Activated naive CD4-positive, alpha-beta T cell treated with anti-CD3 and anti-CD28 coated beads, Interleukin-2, amount 50 U/mL, for 72 hours (primary cell): ENCODE data around the gene KRTAP19-5. TPM values are rescaled to one million over a fixed set of nuclear protein-coding genes. Genes with fewer than 3 reads are reported as not detected.
"Not testable (repeated sequence)": the region's sequence is repeated elsewhere in the genome, so short reads cannot be mapped to it uniquely, and the experiment has no call there.

Source experiments
- ATAC-seq, 2 donors: fragments of 150-1000 bp; cut with Tn5 transposase; 2 replicates each; pipeline ENCODE4 v1.10.0; 2021; ENCODE audit warnings: mild to moderate bottlenecking in 2 of 2, moderate library complexity in 2 of 2
- DNase-seq, 2 donors: peaks; one replicate each; pipeline ENCODE4 v3.0.0; 2021 to 2022; ENCODE audit warnings: low spot score in 2 of 2
- H3K27ac Mint-ChIP-seq, 2 donors: one replicate each; pipeline ENCODE4 v1.8.0; 2022; ENCODE audit warnings: mild to moderate bottlenecking in 2 of 2, mixed read lengths in 2 of 2
- H3K36me3 Mint-ChIP-seq, 2 donors: one replicate each; pipeline ENCODE4 v1.8.0; 2022; ENCODE audit warnings: mixed read lengths in 2 of 2
- H3K9me3 Mint-ChIP-seq, 2 donors: one replicate each; pipeline ENCODE4 v1.8.0; 2022; ENCODE audit warnings: mixed read lengths in 2 of 2
- total RNA-seq, 2 donors: library from RNA; stranded (reverse); gene quantifications; one replicate each; pipeline ENCODE4 v1.2.3, GENCODE V29; 2022

The KRTAP19-5 gene
- total RNA-seq, result not detected

GRCh38 chr21:30502041-30502440 is at the start of gene KRTAP19-5:
Gene KRTAP19-5 (minus strand): TSS chr21:30502141. CDS start chr21:30502090, 51 bp downstream.
- Mint-ChIP-seq H3K27ac (no peak within 1 kb of the TSS), H3K9me3 (no peaks in the 10 kb centered on the region), H3K36me3 (no peaks in the 10 kb centered on the region)
- DNase-seq, result no peak
- no peak for ATAC-seq

DNA sequence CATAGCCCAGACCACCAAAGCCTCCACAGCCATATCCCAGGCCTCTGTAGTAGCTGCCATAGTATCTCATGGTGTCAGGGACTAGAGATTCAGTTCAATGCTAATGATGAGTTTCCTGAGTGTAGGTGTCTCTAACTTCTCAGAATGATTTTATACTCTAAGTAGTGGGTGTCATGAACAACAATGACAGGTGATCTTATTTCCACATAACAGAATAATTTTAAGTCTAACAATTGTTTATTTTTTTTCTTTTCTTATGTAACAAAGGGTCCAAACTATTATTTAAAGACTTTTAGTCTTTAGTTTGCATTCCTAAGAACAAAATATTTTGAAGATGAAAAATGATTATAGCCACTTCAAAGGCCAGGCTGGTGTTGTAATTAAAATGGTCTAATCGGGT is 39.8 kb upstream of the KRTAP19-5 start, which contains the start of gene KRTAP19-6:
KRTAP19-6 (minus strand) TSS at position 101 of the 400 bp plus-strand sequence; CDS start at position 70, 31 bp downstream.
- Mint-ChIP-seq H3K27ac (no peak within 1 kb of the TSS), H3K9me3 (peaks cover 4 to 15% of the 10 kb centered on the region in 2 donors), H3K36me3 (no peaks in the 10 kb centered on the region)
- ATAC-seq (no peak), DNase-seq (no peak)

- Mint-ChIP-seq H3K9me3 (peaks cover 3 to 5% of the 10 kb centered on the region in 2 donors), H3K36me3 (no peaks in the 10 kb centered on the region), H3K27ac (no peak overlapping the region)
- DNase-seq (no peak), ATAC-seq (no peak)
Observed at GRCh38 chr21:30518876-30519275, 16.9 kb upstream of the KRTAP19-5 start.

- ATAC-seq (no peak), DNase-seq (no peak)
- Mint-ChIP-seq H3K27ac (no peak overlapping the region), H3K36me3 (no peaks in the 10 kb centered on the region), H3K9me3 (peaks cover 3 to 5% of the 10 kb centered on the region in 2 donors)
Observed at GRCh38 chr21:30515681-30516080, 13.7 kb upstream of the KRTAP19-5 start.

DNA sequence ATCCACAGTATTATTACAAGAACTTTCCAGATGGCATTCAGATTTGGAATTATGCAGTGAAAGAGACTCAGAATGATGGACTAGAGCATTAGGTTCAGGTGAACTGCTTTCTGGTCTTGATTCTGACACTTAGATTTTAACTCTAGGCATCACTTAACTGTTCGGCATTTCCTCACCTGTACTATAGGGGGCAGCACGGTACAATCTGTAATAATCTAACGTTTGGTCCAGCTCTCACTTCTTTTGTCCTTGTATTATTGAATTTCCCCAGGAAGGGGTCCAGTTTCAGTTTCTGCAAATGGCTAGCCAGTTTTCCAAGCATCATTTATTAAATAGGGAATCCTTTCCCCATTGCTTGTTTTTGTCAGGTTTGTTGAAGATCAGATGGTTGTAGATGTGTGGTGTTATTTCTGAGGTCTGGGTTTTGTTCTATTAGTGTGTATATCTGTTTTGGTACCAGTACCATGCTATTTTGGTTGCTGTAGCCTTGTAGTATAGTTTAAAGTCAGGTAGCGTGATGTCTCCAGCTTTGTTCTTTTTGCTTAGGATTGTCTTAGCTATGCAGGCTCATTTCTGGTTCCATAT is 3.8 kb upstream of the KRTAP19-5 start:
- H3K9me3 Mint-ChIP-seq, ATAC-seq, H3K27ac Mint-ChIP-seq, H3K36me3 Mint-ChIP-seq: not testable (repeated sequence)
- DNase-seq, result peak in 1 of 2 donors; percentile 12

- ATAC-seq (no peak), DNase-seq (no peak)
- H3K36me3 Mint-ChIP-seq, result no peaks in the 10 kb centered on the region
- no peaks in the 10 kb centered on the region for H3K9me3 Mint-ChIP-seq
- H3K27ac Mint-ChIP-seq, result no peak within 1 kb of the TSS
Observed at GRCh38 chr21:30497065-30497464, 4.9 kb downstream of the KRTAP19-5 start, which contains the start of gene KRTAP19-4. Gene KRTAP19-4 (minus strand): TSS chr21:30497165. CDS start chr21:30497110, 55 bp downstream.

DNA sequence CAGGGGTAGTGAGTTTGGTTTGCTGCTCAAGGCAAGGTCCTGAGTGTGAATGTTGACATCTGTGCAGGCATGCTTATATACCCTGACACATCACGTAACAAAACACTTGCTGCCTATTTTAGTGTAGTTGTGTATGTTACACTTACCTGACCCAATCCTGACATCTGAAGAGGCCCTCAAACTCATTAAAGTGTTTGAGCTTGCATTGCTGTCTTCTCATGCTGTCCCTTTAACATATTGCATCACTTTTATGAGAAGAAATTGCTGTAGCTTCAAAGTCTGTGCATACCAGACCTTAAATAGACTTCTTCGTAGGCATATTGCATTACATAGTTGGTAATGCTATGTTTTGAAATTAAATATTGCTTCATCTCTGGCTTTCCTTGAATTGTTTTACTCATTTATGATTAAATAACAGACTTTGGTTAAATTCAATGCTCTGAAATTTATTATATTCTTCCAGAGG is 9.9 kb downstream of the KRTAP19-5 start, which contains the start of gene KRTAP19-3:
KRTAP19-3 (minus strand) TSS at position 51 of the 466 bp plus-strand sequence. CDS start 56 bp downstream, outside the sequence.
- ATAC-seq (no peak), DNase-seq (no peak)
- peaks cover 0 to 5% of the 10 kb centered on the region in 2 donors for H3K9me3 Mint-ChIP-seq
- H3K36me3 Mint-ChIP-seq, result peaks cover 0 to 2% of the 10 kb centered on the region in 2 donors
- no peak within 1 kb of the TSS for H3K27ac Mint-ChIP-seq

DNA sequence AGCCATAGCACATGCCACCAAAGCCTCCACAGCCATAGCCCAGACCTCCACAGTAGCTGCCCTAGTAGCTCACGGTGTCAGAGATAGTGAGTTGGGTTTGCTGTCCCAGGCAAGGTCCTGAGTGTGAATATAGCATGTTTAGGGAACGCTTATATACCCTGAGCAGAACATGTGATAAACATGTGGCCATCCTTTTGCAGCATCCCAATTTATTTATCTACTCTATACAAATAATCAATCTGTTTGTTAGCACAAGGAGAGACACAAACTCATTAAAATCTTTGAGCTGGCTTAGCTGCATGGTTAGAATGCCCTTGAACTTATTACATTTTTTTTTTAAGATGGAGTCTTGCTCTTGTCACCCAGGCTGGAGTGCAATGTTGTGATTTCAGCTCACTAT is 14.6 kb downstream of the KRTAP19-5 start, which contains the start of gene KRTAP19-2:
KRTAP19-2 (minus strand) TSS at position 101 of the 400 bp plus-strand sequence; CDS start at position 13, 88 bp downstream.
- H3K36me3 Mint-ChIP-seq, result peaks cover 0 to 9% of the 10 kb centered on the region in 2 donors
- no peak within 1 kb of the TSS for H3K27ac Mint-ChIP-seq
- no peak for ATAC-seq
- DNase-seq, result no peak
- peaks cover 9 to 13% of the 10 kb centered on the region in 2 donors for H3K9me3 Mint-ChIP-seq

- Mint-ChIP-seq H3K36me3 (peaks cover 0 to 9% of the 10 kb centered on the region in 2 donors), H3K9me3 (peaks cover 9 to 13% of the 10 kb centered on the region in 2 donors), H3K27ac (no peak overlapping the region)
- DNase-seq, result no peak
- no peak for ATAC-seq
Observed at GRCh38 chr21:30486180-30486579, 15.8 kb downstream of the KRTAP19-5 start.

DNA sequence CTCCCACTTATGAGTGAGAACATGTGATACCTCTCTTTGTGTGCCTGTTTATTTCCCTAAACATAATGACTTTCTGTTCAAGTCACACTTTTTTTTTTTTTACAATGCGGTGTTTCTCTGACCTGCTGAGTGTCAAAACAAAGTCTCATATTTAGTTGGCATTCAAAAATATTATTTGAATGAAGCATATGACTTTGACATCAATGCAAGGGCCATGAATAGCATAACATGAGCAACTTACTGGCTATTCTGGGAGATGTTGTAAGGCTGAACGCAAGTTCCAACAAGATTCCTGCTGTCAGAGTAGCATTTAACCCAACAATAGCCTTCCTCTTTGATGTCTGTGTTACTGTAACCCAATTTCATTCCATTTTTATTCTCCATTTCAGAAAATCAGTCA is 19.8 kb downstream of the KRTAP19-5 start:
- ATAC-seq (no peak), DNase-seq (no peak)
- peaks cover 9% of the 10 kb centered on the region in 2 donors for H3K9me3 Mint-ChIP-seq
- peaks cover 0 to 9% of the 10 kb centered on the region in 2 donors for H3K36me3 Mint-ChIP-seq
- no peak overlapping the region for H3K27ac Mint-ChIP-seq

DNA sequence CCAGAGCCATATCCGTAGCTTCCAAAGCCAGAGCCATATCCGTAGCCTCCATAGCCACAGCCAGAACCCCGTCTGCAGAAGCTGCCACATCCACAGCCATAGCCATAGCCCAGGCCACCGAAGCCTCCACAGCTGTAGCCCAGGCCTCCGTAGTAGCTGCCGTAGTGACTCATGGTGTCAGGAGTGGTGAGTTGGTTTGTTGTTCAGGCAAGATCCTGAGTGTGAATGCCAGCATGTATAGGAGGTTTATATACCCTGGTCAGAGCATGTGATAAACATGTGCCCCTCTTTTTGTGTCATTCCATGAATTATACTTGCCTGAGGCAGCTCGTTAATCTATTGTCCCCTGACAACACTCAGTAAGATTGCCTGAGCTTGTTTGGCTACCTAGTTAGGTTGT is 21.8 kb downstream of the KRTAP19-5 start, which contains the start of gene KRTAP19-1:
KRTAP19-1 (minus strand) TSS at position 223 of the 400 bp plus-strand sequence; CDS start at position 173, 50 bp downstream.
- H3K9me3 Mint-ChIP-seq, result peaks cover under 1 to 4% of the 10 kb centered on the region in 2 donors
- H3K27ac Mint-ChIP-seq, result no peak within 1 kb of the TSS

GRCh38 chr21:30479259-30479658 is 22.7 kb downstream of the KRTAP19-5 start:
- no peak overlapping the region for H3K27ac Mint-ChIP-seq
- H3K9me3 Mint-ChIP-seq, result no peaks in the 10 kb centered on the region
- H3K36me3 Mint-ChIP-seq, result no peaks in the 10 kb centered on the region
- DNase-seq (no peak), ATAC-seq (no peak)

More for the DNA sequence above, 21.8 kb downstream of the KRTAP19-5 start, which contains the start of gene KRTAP19-1:
- ATAC-seq, result no peak
- no peak for DNase-seq
- H3K36me3 Mint-ChIP-seq, result no peaks in the 10 kb centered on the region

- DNase-seq (no peak), ATAC-seq (no peak)
- Mint-ChIP-seq H3K36me3 (no peaks in the 10 kb centered on the region), H3K9me3 (no peaks in the 10 kb centered on the region), H3K27ac (no peak overlapping the region)
Observed at GRCh38 chr21:30478004-30478403, 23.9 kb downstream of the KRTAP19-5 start.

DNA sequence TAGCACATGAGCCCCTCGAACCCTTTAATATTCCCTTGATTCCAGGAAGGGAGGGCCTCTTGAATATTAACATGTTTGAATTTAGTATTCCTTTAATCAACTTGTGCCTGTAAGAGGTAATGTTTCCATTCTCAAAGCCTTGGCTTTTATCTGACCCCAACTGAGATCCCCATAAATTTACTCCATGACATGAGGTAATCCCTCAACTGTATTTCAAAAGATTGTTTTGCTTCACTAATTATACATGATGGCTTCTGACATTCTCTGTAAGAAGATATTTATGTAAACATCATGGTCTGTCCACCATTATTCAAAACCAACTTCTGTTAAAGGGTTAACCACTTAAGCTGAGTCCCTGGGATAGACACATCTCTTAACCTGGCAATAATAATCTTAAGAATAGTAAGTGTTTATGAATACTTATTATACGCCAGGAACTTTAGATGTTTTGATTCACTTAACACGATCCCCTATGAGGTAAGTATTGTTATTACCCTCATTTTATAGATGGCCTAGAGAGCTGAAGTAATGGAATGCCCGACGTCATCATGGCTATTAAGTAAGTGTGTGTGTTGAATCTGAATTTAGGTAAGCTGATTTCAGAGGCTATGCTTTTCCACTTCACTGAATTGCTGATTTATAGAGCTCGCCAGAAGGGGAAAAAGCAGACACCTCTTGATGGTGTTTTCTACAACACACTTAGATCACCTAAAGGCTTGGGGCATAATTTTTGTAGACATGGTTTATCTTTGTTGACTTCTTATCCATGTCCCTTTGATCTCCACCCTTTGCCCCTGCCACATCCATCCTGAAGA is 32.8 kb downstream of the KRTAP19-5 start:
- no peaks in the 10 kb centered on the region for H3K9me3 Mint-ChIP-seq
- H3K27ac Mint-ChIP-seq, result no peak overlapping the region
- ATAC-seq (no peak), DNase-seq (no peak)
- H3K36me3 Mint-ChIP-seq, result no peaks in the 10 kb centered on the region

DNA sequence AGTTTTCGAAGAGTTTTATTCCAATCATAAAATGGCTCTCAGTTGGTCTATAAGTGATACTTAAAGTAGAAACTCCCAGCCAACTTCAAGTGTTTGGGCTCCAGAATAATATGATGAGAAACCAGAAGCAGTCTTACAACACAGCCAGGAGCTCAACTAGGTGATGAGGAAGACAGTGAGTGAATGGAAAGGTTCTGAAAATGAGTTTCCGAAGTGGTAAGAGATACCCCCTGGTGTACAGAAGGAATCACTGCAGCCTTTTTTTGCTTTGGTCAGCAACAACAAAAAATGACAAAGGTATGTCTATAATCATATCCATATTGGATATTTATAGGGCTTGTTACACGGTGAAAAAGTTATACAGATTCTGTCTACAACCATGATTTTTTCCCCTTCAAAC is 38.2 kb downstream of the KRTAP19-5 start:
- H3K36me3 Mint-ChIP-seq, result no peaks in the 10 kb centered on the region
- ATAC-seq (no peak), DNase-seq (no peak)
- no peak overlapping the region for H3K27ac Mint-ChIP-seq
- no peaks in the 10 kb centered on the region for H3K9me3 Mint-ChIP-seq
